Measurements from ENCODE around the gene OPCML. TPM values are rescaled to one million over a fixed set of nuclear protein-coding genes. Genes with fewer than 3 reads are reported as not detected.
A peak's percentile ranks its signal among the peaks of the same experiment; 100 is the strongest.

OPCML gene
- polyA plus RNA-seq, 3 donors, result not detected

DNA sequence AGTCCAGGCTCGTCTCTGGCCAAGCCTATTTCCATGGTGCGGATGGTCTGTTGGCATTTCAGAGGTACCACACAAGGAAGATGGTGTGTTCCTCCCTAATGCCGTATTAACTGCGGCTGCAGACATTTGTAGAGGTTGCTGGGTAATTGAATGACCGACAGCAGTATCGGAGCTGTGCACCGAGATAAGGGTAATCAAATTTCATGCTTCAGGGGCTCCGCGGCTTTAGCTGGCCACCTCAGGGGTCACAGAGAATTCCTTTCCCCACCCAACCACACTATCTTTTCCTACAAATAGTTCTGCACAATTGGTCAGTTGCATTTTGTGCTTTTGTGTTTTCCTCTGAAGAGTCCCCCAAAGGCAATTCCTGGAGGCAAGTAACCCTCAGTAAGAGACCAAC lies 297.4 kb downstream of the OPCML start:
- no peak for TF ChIP-seq CTCF (IDR thresholded peaks at IDR 0.05)
- H3K79me2 ChIP-seq (ENCODE audit: insufficient read depth, low read length), result no peaks in the 10 kb centered on the region
- peaks cover 6 to 23% of the 10 kb centered on the region in 2 donors for H3K27me3 ChIP-seq (ENCODE audit: control insufficient read depth in 2 of 2, insufficient read depth in 2 of 2, low read length in 2 of 2)
- H3K36me3 ChIP-seq (replicated peaks in 1 of 2; ENCODE audit: control insufficient read depth in 1 of 2, insufficient read depth in 2 of 2, low read length in 2 of 2), result no peaks in the 10 kb centered on the region
- intact Hi-C loops (cut with micrococcal nuclease), result no loop called here
- H3K4me3 Mint-ChIP-seq, result no peak overlapping the region
- H3K27ac ChIP-seq (ENCODE audit: low read depth in 1 of 2, low read length in 2 of 2), result no peak overlapping the region
- H3K4me3 ChIP-seq (replicated peaks in 1 of 3; ENCODE audit: low read depth in 2 of 3, low read length in 3 of 3), result no peak overlapping the region
- H3K4me2 ChIP-seq (replicated peaks; ENCODE audit: extremely low read depth, low read length, poor library complexity, severe bottlenecking), result no peak overlapping the region
- H2AFZ ChIP-seq (ENCODE audit: insufficient read depth, low read depth, low read length, poor library complexity, severe bottlenecking), result no peak overlapping the region
- no peak overlapping the region for H3K27ac Mint-ChIP-seq
- H3K4me1 ChIP-seq (ENCODE audit: control insufficient read depth in 1 of 2, insufficient read depth in 2 of 2, low read length in 2 of 2), result no peaks in the 10 kb centered on the region
- no peak for DNase-seq
- H3K9me3 Mint-ChIP-seq, result peaks cover 2 to 15% (median 5%) of the 10 kb centered on the region in 7 donors
- H3K9me3 ChIP-seq (replicated peaks in 1 of 2; ENCODE audit: control insufficient read depth in 1 of 2, insufficient read depth in 1 of 2, low read length in 2 of 2), result peaks cover 5 to 10% of the 10 kb centered on the region in 2 donors
- no peak overlapping the region for H3K9ac ChIP-seq (ENCODE audit: insufficient read depth, low read length, poor library complexity, severe bottlenecking)
- no peaks in the 10 kb centered on the region for H3K36me3 Mint-ChIP-seq
- WGBS (ENCODE audit: insufficient coverage), result 77% methylated on average over 2 of the region's 9 CpGs
- H4K20me1 ChIP-seq (ENCODE audit: insufficient read depth, low read length), result no peaks in the 10 kb centered on the region
- H3K4me1 Mint-ChIP-seq, result peaks cover 4% of the 10 kb centered on the region
- peaks cover 0 to 10% (median 6%) of the 10 kb centered on the region in 3 donors for H3K27me3 Mint-ChIP-seq (ENCODE audit: low read depth in 3 of 3)

GRCh38 chr11:133232665-133233064 lies 299.6 kb downstream of the OPCML start:
- Histone ChIP-seq H3K4me2 (replicated peaks; ENCODE audit: extremely low read depth, low read length, poor library complexity, severe bottlenecking) (no peak overlapping the region), H3K4me3 (replicated peaks in 1 of 3; ENCODE audit: low read depth in 2 of 3, low read length in 3 of 3) (no peak overlapping the region), H3K27me3 (ENCODE audit: control insufficient read depth in 2 of 2, insufficient read depth in 2 of 2, low read length in 2 of 2) (peaks cover 15 to 45% of the 10 kb centered on the region in 2 donors), H3K27ac (ENCODE audit: low read depth in 1 of 2, low read length in 2 of 2) (no peak overlapping the region), H3K9ac (ENCODE audit: insufficient read depth, low read length, poor library complexity, severe bottlenecking) (no peak overlapping the region), H4K20me1 (ENCODE audit: insufficient read depth, low read length) (no peaks in the 10 kb centered on the region), H3K4me1 (ENCODE audit: control insufficient read depth in 1 of 2, insufficient read depth in 2 of 2, low read length in 2 of 2) (peaks cover 6 to 12% of the 10 kb centered on the region in 2 donors), H3K79me2 (ENCODE audit: insufficient read depth, low read length) (no peaks in the 10 kb centered on the region), H3K36me3 (replicated peaks in 1 of 2; ENCODE audit: control insufficient read depth in 1 of 2, insufficient read depth in 2 of 2, low read length in 2 of 2) (no peaks in the 10 kb centered on the region), H2AFZ (ENCODE audit: insufficient read depth, low read depth, low read length, poor library complexity, severe bottlenecking) (no peak overlapping the region), H3K9me3 (replicated peaks in 1 of 2; ENCODE audit: control insufficient read depth in 1 of 2, insufficient read depth in 1 of 2, low read length in 2 of 2) (peaks cover 5 to 10% of the 10 kb centered on the region in 2 donors)
- H3K36me3 Mint-ChIP-seq, result no peaks in the 10 kb centered on the region
- DNase-seq, result no peak
- WGBS (ENCODE audit: insufficient coverage), result no CpG with 5 or more reads among the region's 2 CpGs
- intact Hi-C loops (cut with micrococcal nuclease), result no loop called here
- H3K9me3 Mint-ChIP-seq, result peaks cover 2 to 16% (median 5%) of the 10 kb centered on the region in 7 donors
- peak overlapping the region in 1 of 2 donors; percentile 27 for H3K4me3 Mint-ChIP-seq
- H3K27me3 Mint-ChIP-seq (ENCODE audit: low read depth in 3 of 3), result peaks cover 10 to 25% (median 21%) of the 10 kb centered on the region in 3 donors
- no peak for TF ChIP-seq CTCF (IDR thresholded peaks at IDR 0.05)
- H3K4me1 Mint-ChIP-seq, result peaks cover 11% of the 10 kb centered on the region
- no peak overlapping the region for H3K27ac Mint-ChIP-seq
